Right cardiac atrium (tissue), 5 donors: ENCODE measurements around the gene DNAJC1. TPM values are rescaled to one million over a fixed set of nuclear protein-coding genes. Genes with fewer than 3 reads are reported as not detected.

Source experiments
- ATAC-seq, 2 donors: fragments of 200-7000 bp; cut with Tn5 transposase; one replicate each; pipeline versions ENCODE4 v1.8.0 to v1.9.1; 2020; ENCODE audit warnings: moderate library complexity in 2 of 2, mild to moderate bottlenecking in 1 of 2
- DNase-seq, 3 donors: peaks; one replicate each; pipeline ENCODE4 v3.0.0-alpha.2; 2020
- H3K27ac ChIP-seq: one replicate; pipeline ENCODE4 v1.5.1; 2013; ENCODE audit warnings: mild to moderate bottlenecking, low read length, control low read depth, moderate library complexity
- H3K27me3 ChIP-seq: one replicate; pipeline ENCODE4 v1.6.1; 2013; ENCODE audit not compliant: control insufficient read depth, insufficient read depth
- H3K4me1 ChIP-seq: one replicate; pipeline ENCODE4 v1.6.1; 2013; ENCODE audit warnings: low read length; ENCODE audit not compliant: control insufficient read depth, insufficient read depth
- H3K4me3 ChIP-seq: one replicate; pipeline ENCODE4 v1.5.1; 2013; ENCODE audit warnings: low read length, control low read depth
- H3K9me3 ChIP-seq: one replicate; pipeline ENCODE4 v1.6.1; 2013; ENCODE audit warnings: low read length; ENCODE audit not compliant: control insufficient read depth
- WGBS: extraction: QIAGEN DNeasy Blood & Tissue Kit; methylation state at CpG from one replicate; pipeline ENCODE4 v1.1.7; 2013; 5-methylcytosine and 5-hydroxymethylcytosine counted together
- intact Hi-C, 4 donors: fragments of 100-400 bp; cut with DNase I; formaldehyde crosslinking; loops; one replicate each; pipeline versions ENCODE4 v1.11.0 to v1.14.0; 2022 to 2023
- polyA plus RNA-seq: library from polyadenylated mRNA; stranded (reverse); fragments of 200-250 nt; gene quantifications from one replicate; pipeline ENCODE4 v1.2.3, GENCODE V29; 2013
- total RNA-seq, 4 donors: library from RNA; stranded (reverse); fragmentation: NEBNext Ultra II Directional; extraction: Animal tissue kit (Norgen Biotek cat#: 25700); gene quantifications; one replicate each; pipeline ENCODE4 v1.2.1, GENCODE V29; 2021
- donor health status: healthy with polysubstance abuse.
- donor health status: DM: no; HTN: yes; CAD: no.
- donor health status: DM: no; HTN: no; CAD: no.
- donor health status: DM: no; HTN: yes; CAD: no; lungs with severe emphysema.
- donor health status: DM: yes; HTN: yes; CAD: no.

Gene DNAJC1
- total and polyA plus RNA-seq, 5 donors, result 13.9 to 21.4 (median 16.2) TPM

GRCh38 chr10:21978191-21978862 lies 25.2 kb downstream of the DNAJC1 start:
- no peak overlapping the region for H3K4me3 ChIP-seq
- ATAC-seq, result no peak
- intact Hi-C loops, result no loop called here
- WGBS, result 19% methylated on average over 1 of the region's 1 CpG
- no peak for DNase-seq
- H3K27me3 ChIP-seq, result no peaks in the 10 kb centered on the region
- H3K27ac ChIP-seq, result no peak overlapping the region
- H3K4me1 ChIP-seq, result peaks cover 2% of the 10 kb centered on the region
- H3K9me3 ChIP-seq, result no peaks in the 10 kb centered on the region

DNA sequence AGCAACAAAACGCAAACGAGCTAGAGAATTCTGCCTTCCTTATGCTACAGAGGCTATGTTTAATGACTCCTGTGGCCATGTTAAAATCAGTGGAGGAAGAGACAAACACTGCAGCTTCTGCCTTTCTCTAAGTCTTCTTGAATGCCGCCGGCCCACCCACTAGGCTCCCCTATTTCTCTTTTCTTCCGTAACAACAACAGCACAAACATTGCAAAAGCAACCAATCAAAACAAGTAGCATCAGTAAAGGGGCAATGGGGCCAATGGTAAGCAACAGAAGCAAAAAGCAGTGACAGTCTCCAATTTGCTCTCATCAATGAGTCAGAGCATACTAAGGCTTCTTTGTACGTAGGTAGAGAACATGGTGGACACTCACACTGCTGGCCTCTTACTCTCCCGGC lies 26.8 kb downstream of the DNAJC1 start:
- H3K4me1 ChIP-seq, result peaks cover 2% of the 10 kb centered on the region
- H3K27me3 ChIP-seq, result no peaks in the 10 kb centered on the region
- no peak overlapping the region for H3K27ac ChIP-seq
- DNase-seq, result no peak
- no peak overlapping the region for H3K4me3 ChIP-seq
- no peaks in the 10 kb centered on the region for H3K9me3 ChIP-seq
- no peak for ATAC-seq
- 90% methylated on average over 7 of the region's 7 CpGs for WGBS
- intact Hi-C loops, result no loop called here

DNA sequence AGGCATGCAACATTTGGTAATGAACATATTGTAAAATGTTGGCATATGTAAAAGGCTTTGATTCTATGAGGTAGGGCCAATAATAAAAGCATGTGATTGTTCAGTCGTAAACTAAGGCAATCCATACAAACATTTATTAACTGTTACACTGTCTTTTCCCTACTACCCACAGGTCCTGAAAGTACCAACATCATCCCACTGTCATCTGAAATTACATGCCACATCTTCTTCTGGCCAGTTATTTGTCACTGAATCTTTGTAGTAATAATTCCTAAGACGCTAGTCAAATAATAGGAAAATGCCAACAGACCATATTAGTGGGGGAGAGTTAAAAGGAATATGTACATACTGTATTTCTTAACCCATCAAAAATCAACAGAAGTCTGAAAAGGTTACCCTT lies 27.2 kb downstream of the DNAJC1 start:
- H3K9me3 ChIP-seq, result no peaks in the 10 kb centered on the region
- DNase-seq (no peak), ATAC-seq (no peak)
- 98% methylated on average over 2 of the region's 2 CpGs for WGBS
- no peaks in the 10 kb centered on the region for H3K27me3 ChIP-seq
- no peak overlapping the region for H3K4me3 ChIP-seq
- no peak overlapping the region for H3K27ac ChIP-seq
- intact Hi-C loops, result no loop called here
- peaks cover 2% of the 10 kb centered on the region for H3K4me1 ChIP-seq

- Histone ChIP-seq H3K9me3 (no peaks in the 10 kb centered on the region), H3K4me1 (peaks cover 2% of the 10 kb centered on the region), H3K27me3 (no peaks in the 10 kb centered on the region), H3K27ac (no peak overlapping the region), H3K4me3 (no peak overlapping the region)
- DNase-seq (no peak), ATAC-seq (no peak)
- 70% methylated on average over 1 of the region's 1 CpG for WGBS
- intact Hi-C loops, result no loop called here
Measured at GRCh38 chr10:21975378-21975990, 28.0 kb downstream of the DNAJC1 start.

DNA sequence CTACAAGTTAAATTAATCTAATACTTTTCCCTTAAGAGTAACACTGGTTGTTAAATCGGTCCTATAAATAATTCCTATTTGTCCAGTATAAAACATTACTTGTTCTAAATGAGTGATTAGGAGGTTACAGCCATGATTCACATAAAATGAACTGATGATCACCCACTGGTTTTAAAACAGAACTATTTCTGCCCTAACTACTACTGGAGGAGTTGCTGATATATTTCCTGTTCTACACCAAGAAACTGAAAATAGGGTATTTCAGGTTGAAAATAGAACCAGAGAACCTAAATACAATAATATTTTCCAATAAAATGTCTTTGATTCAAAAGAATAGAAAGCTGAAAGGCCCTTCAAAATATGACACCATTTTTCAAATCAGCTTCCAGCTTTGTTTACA lies 30.9 kb downstream of the DNAJC1 start:
- WGBS, result 95% methylated on average over 1 of the region's 1 CpG
- ATAC-seq (no peak), DNase-seq (no peak)
- peaks cover 2% of the 10 kb centered on the region for H3K4me1 ChIP-seq
- no peak overlapping the region for H3K27ac ChIP-seq
- no peaks in the 10 kb centered on the region for H3K9me3 ChIP-seq
- H3K4me3 ChIP-seq, result no peak overlapping the region
- H3K27me3 ChIP-seq, result no peaks in the 10 kb centered on the region
- intact Hi-C loops, result no loop called here

- H3K4me1 ChIP-seq, result no peaks in the 10 kb centered on the region
- no peaks in the 10 kb centered on the region for H3K27me3 ChIP-seq
- no peaks in the 10 kb centered on the region for H3K9me3 ChIP-seq
- H3K27ac ChIP-seq, result no peak overlapping the region
- DNase-seq, result no peak
- intact Hi-C loops, result no loop called here
- ATAC-seq, result no peak
- 97% methylated on average over 5 of the region's 5 CpGs for WGBS
- H3K4me3 ChIP-seq, result no peak overlapping the region
Measured at GRCh38 chr10:21969326-21970287, 33.9 kb downstream of the DNAJC1 start.

GRCh38 chr10:21964983-21965665 lies 38.4 kb downstream of the DNAJC1 start:
- no peaks in the 10 kb centered on the region for H3K9me3 ChIP-seq
- ATAC-seq (no peak), DNase-seq (no peak)
- no peak overlapping the region for H3K4me3 ChIP-seq
- H3K27ac ChIP-seq, result no peak overlapping the region
- intact Hi-C loops, result no loop called here
- H3K4me1 ChIP-seq, result no peaks in the 10 kb centered on the region
- H3K27me3 ChIP-seq, result no peaks in the 10 kb centered on the region

DNA sequence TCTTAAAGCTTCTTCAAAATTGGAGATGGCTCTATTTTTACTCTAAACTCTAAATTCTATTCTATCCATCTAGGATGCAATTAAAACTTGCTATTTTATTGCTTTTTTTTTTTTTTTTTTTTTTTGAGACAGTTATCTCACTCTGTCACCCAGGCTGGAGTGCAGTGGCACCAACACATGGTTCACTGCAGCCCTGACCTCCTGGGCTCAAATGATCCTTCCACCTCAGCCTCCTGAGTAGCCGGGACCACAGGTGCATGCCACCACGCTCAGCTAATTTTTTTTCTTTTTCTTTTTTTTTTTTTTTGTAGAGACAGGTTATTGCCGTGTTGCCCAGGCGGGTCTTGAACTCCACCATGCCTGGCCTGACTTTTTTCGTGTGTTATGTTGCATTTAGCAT lies 41.2 kb downstream of the DNAJC1 start:
- DNase-seq, result no peak
- Histone ChIP-seq H3K4me1 (no peaks in the 10 kb centered on the region), H3K4me3 (no peak overlapping the region), H3K27ac (no peak overlapping the region), H3K27me3 (no peaks in the 10 kb centered on the region), H3K9me3 (no peaks in the 10 kb centered on the region)
- WGBS, result 99% methylated on average over 5 of the region's 5 CpGs
- intact Hi-C loops, result no loop called here
- ATAC-seq, result no peak

DNA sequence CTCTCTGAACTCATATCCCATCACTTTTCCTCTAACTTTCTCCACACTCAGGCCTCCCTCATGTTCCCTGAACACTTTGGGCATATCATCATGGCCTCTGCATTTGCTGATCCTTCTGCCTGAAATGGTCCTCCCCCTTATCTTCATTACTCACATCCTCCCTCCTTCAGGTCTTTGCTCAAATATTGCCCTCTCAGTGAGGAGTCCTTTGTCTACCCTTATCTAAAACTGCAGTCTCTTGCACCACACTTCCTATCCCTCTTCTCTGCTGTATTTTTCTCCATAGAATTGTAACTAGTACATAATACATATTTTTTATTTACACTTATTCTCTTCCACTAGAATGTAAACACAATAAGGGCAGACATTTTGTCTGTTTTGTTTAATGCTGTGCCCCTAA lies 41.7 kb downstream of the DNAJC1 start:
- no peak overlapping the region for H3K27ac ChIP-seq
- ATAC-seq, result peak in 1 of 2 donors; percentile 34

GRCh38 chr10:21959998-21960397 lies 43.5 kb downstream of the DNAJC1 start:
- ATAC-seq, result no peak
- Histone ChIP-seq H3K27ac (no peak overlapping the region), H3K4me1 (no peaks in the 10 kb centered on the region), H3K9me3 (no peaks in the 10 kb centered on the region), H3K4me3 (no peak overlapping the region), H3K27me3 (no peaks in the 10 kb centered on the region)
- no peak for DNase-seq
- intact Hi-C loops, result loop anchor here in 2 of 4 donors (10.0 kb wide), 2 partner anchors 465 to 675 kb away; no protein-coding TSS in a partner anchor
- 66% methylated on average over 2 of the region's 2 CpGs for WGBS

More for the DNA sequence above, 41.7 kb downstream of the DNAJC1 start:
- intact Hi-C loops, result no loop called here
- H3K4me3 ChIP-seq, result no peak overlapping the region
- no peaks in the 10 kb centered on the region for H3K9me3 ChIP-seq
- no peak for DNase-seq
- no peaks in the 10 kb centered on the region for H3K4me1 ChIP-seq
- no peaks in the 10 kb centered on the region for H3K27me3 ChIP-seq
